Measurements from ENCODE around the gene OR1D5.

DNA sequence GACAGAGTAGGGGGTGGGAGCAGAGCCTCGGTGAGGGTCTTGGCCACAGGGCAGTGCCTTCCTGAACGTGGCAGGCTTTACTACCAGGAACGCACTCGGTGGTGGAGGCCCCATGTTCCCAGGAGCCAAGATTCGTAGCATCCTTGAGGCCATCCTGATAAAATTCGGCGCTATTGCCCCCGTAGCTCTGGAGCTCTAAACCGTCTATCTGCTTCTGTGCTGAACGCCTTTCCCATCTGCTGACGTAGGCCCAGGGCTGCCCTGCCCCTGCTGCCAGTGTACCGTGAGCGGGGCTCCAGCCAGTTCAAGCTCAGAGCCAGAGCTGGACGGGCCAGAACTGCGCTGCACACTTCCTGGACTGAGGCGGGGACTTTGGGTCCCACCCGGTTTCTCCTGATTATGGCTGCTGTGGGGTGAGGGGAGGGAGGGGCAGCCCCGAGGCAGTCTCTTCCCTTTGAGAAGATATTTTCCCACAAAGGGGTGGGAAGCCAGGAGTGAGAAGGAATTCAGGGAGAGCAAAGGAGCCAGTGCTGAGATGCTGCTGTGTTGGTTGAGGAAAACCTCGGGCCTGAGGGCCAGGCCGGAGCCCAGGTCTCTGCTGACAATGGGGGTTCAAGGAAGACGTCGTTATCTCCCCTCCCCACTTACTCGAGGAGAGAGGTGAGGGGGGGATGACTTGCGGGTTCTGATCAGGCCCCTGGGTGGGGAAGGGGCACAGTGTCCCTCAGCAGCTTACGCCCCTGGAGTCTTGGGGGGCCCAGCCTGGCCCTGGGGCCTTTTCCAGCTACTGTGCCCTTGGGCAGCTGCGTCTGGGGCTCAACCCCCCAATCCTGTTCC is 29.4 kb downstream of the OR1D5 start:
- TF ChIP-seq, protein P1, sequence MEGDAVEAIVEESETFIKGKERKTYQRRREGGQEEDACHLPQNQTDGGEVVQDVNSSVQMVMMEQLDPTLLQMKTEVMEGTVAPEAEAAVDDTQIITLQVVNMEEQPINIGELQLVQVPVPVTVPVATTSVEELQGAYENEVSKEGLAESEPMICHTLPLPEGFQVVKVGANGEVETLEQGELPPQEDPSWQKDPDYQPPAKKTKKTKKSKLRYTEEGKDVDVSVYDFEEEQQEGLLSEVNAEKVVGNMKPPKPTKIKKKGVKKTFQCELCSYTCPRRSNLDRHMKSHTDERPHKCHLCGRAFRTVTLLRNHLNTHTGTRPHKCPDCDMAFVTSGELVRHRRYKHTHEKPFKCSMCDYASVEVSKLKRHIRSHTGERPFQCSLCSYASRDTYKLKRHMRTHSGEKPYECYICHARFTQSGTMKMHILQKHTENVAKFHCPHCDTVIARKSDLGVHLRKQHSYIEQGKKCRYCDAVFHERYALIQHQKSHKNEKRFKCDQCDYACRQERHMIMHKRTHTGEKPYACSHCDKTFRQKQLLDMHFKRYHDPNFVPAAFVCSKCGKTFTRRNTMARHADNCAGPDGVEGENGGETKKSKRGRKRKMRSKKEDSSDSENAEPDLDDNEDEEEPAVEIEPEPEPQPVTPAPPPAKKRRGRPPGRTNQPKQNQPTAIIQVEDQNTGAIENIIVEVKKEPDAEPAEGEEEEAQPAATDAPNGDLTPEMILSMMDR (IDR thresholded peaks at IDR 0.05; ENCODE audit: control extremely low read depth in 1 of 3, insufficient read depth in 1 of 3, low read depth in 1 of 3, low read length in 3 of 3), result no peak
- TF ChIP-seq TAF1 (IDR thresholded peaks at IDR 0.05; ENCODE audit: low read depth, low read length) (no peak), POLR2A (IDR thresholded peaks at IDR 0.05; ENCODE audit: control extremely low read depth in 1 of 2, low read depth in 2 of 2, low read length in 2 of 2) (no peak), EZH2 (IDR thresholded peaks at IDR 0.05; ENCODE audit: low read depth, low read length, severe bottlenecking) (no peak), CEBPB (IDR thresholded peaks at IDR 0.05; ENCODE audit: low read depth, low read length) (no peak), EP300 (IDR thresholded peaks at IDR 0.05; ENCODE audit: borderline replicate concordance in 1 of 2, low read depth in 2 of 2, low read length in 2 of 2) (no peak), POLR2AphosphoS5 (IDR thresholded peaks at IDR 0.05; ENCODE audit: low read depth, low read length) (no peak), CBX8 (IDR thresholded peaks at IDR 0.05; ENCODE audit: borderline replicate concordance, low read depth, low read length) (no peak), JUND (IDR thresholded peaks at IDR 0.05; ENCODE audit: low read length) (no peak), CBX5 (IDR thresholded peaks at IDR 0.05; ENCODE audit: low read depth, low read length) (no peak), RFX5 (IDR thresholded peaks at IDR 0.05; ENCODE audit: borderline replicate concordance, low read depth, low read length) (no peak)
- TF ChIP-seq, protein P2, sequence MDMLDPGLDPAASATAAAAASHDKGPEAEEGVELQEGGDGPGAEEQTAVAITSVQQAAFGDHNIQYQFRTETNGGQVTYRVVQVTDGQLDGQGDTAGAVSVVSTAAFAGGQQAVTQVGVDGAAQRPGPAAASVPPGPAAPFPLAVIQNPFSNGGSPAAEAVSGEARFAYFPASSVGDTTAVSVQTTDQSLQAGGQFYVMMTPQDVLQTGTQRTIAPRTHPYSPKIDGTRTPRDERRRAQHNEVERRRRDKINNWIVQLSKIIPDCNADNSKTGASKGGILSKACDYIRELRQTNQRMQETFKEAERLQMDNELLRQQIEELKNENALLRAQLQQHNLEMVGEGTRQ (IDR thresholded peaks at IDR 0.05; ENCODE audit: low read length), result no peak
